HepG2 (cell line): ENCODE results near the gene WDR82. TPM values are rescaled to one million over a fixed set of nuclear protein-coding genes. Genes with fewer than 3 reads are reported as not detected.

Experiments used
- CERS6 ChIP-seq: sonication (generic); formaldehyde crosslinking; IDR thresholded peaks from 2 replicates; pipeline ENCODE4 v1.5.0; 2020; ENCODE audit warnings: missing genetic modification reagents
- HBP1 ChIP-seq: IDR thresholded peaks from 2 replicates; pipeline ENCODE4 v1.6.1; 2016; ENCODE audit warnings: low read depth, control low read depth
- SRY ChIP-seq: sonication (generic); formaldehyde crosslinking; IDR thresholded peaks from 2 replicates; pipeline ENCODE4 v1.8.0; 2022; ENCODE audit warnings: mild to moderate bottlenecking, missing genetic modification reagents
- ZBTB2 ChIP-seq: sonication (generic); formaldehyde crosslinking; IDR thresholded peaks from 2 replicates; pipeline ENCODE4 v1.8.0; 2022; ENCODE audit warnings: low read depth, missing genetic modification reagents
- ZBTB44 ChIP-seq: sonication (generic); formaldehyde crosslinking; IDR thresholded peaks from 2 replicates; pipeline ENCODE4 v1.4.0; 2020; ENCODE audit warnings: missing genetic modification reagents
- ZNF318 ChIP-seq: sonication (generic); formaldehyde crosslinking; IDR thresholded peaks from 2 replicates; pipeline ENCODE4 v1.4.0; 2020; ENCODE audit warnings: mild to moderate bottlenecking, missing genetic modification reagents
- ZNF512 ChIP-seq: sonication (generic); formaldehyde crosslinking; IDR thresholded peaks from 2 replicates; pipeline ENCODE4 v1.4.0; 2020; ENCODE audit warnings: mild to moderate bottlenecking, missing genetic modification reagents
- ZNF761 ChIP-seq: sonication (generic); formaldehyde crosslinking; conservative IDR thresholded peaks from 2 replicates; pipeline ENCODE4 v1.4.0; 2020; ENCODE audit warnings: mild to moderate bottlenecking, missing genetic modification reagents
- ZSCAN21 ChIP-seq: sonication (generic); formaldehyde crosslinking; IDR thresholded peaks from 2 replicates; pipeline ENCODE4 v1.8.0; 2022; ENCODE audit warnings: mild to moderate bottlenecking, missing genetic modification reagents, moderate library complexity, borderline replicate concordance
- ZSCAN22 ChIP-seq: sonication (generic); formaldehyde crosslinking; IDR thresholded peaks from 2 replicates; pipeline ENCODE4 v1.4.0; 2020; ENCODE audit warnings: mild to moderate bottlenecking, missing genetic modification reagents
- polyA plus RNA-seq, 8 experiments: library from polyadenylated mRNA; depleted of rRNA in 3 of 8; stranded (reverse) in 7 of 8; unstranded in 1 of 8; fragments of >200 nt; fragmentation: Illumina TruSeq in 4 of 8; extraction: Trizol in 4 of 8; gene quantifications; 2 replicates each; pipeline versions ENCODE4 v1.2.1 to v1.2.3, GENCODE V29; 2011 to 2016; ENCODE audit warnings: low read depth in 4 of 8, missing spikeins in 1 of 8, mixed read lengths in 1 of 8; ENCODE audit not compliant: insufficient read depth in 1 of 8
- total RNA-seq, 5 experiments: library from RNA; depleted of rRNA; stranded (reverse); fragments of >200 nt; fragmentation: Illumina TruSeq; extraction: Trizol; gene quantifications; 2 replicates each; pipeline ENCODE4 v1.2.3, GENCODE V29; 2016; ENCODE audit warnings: low read depth in 1 of 5

The WDR82 gene
- total and polyA plus RNA-seq, 2 of the 13 experiments (the other 11 are each of a cell fraction or from before 2014, with no cell fraction given) = 39.1 to 59.5 TPM

GRCh38 chr3:52245322-52246263, 32.9 kb downstream of the WDR82 start, which contains the start of gene PPM1M (continued):
- TF ChIP-seq ZNF512 (no peak), ZSCAN22 (CRISPR knock-in tag) (no peak), ZNF318 (CRISPR knock-in tag) (0 out of 2 replicates have a peak, but pooled peaks have one; percentile 47), ZNF761 (CRISPR knock-in tag) (peak; percentile 76), SRY (CRISPR knock-in tag) (no peak; the same call in 1 of the 2 replicates), ZBTB2 (CRISPR knock-in tag) (peak; percentile 57; the same call in 1 of the 2 replicates), ZSCAN21 (CRISPR knock-in tag) (peak; percentile 95), ZBTB44 (0 out of 2 replicates have a peak, but pooled peaks have one; percentile 48), HBP1 (no peak), CERS6 (peak; percentile 93)
